B cell (primary cell): ENCODE measurements around the gene DAD1. TPM values are rescaled to one million over a fixed set of nuclear protein-coding genes. Genes with fewer than 3 reads are reported as not detected.

Experiments used
- ATAC-seq: fragments of 200-7000 bp; cut with Tn5 transposase; one replicate; pipeline ENCODE4 v1.10.0; 2021; ENCODE audit warnings: low read depth, mild to moderate bottlenecking, moderate number of reproducible peaks, moderate library complexity
- CTCF ChIA-PET: fragments of 350-600 bp; sonication (Branson Sonifier 250); formaldehyde crosslinking; loops from one replicate; lab custom pipeline; 2021; ENCODE audit warnings: antibody characterized with exemption, inconsistent platforms; lab: Charles Lee
- POLR2A ChIA-PET: fragments of 350-600 bp; sonication (Branson Sonifier 250); formaldehyde crosslinking; loops from one replicate; lab custom pipeline; 2021; ENCODE audit warnings: antibody characterized with exemption; lab: Charles Lee
- DNase-seq: peaks from one replicate; pipeline ENCODE4 v3.0.0; 2013
- H2AFZ ChIP-seq: 2 replicates; pipeline ENCODE4 v1.6.1; 2012; ENCODE audit warnings: mild to moderate bottlenecking, low read depth, low read length; ENCODE audit not compliant: insufficient read depth, poor library complexity, severe bottlenecking
- H3K27ac ChIP-seq, 2 donors: 1 replicate in 1 of 2; 2 replicates in 1 of 2; pipeline ENCODE4 v1.5.1; 2012 to 2013; ENCODE audit warnings: low read length in 2 of 2, mild to moderate bottlenecking in 2 of 2, moderate library complexity in 1 of 2
- H3K27me3 ChIP-seq, 4 experiments: fragments of 200-600 bp in 1 of 4; sonication (generic) in 1 of 4; replicated peaks in 1 of 4; 1 replicate in 2 of 4; 2 replicates in 2 of 4; pipeline versions ENCODE4 v1.6.1 to v1.7.0; 2013 to 2016; ENCODE audit warnings: low read length in 3 of 4, mild to moderate bottlenecking in 2 of 4, mixed read lengths in 1 of 4, moderate library complexity in 1 of 4; ENCODE audit not compliant: insufficient read depth in 4 of 4, control insufficient read depth in 3 of 4; ENCODE audit errors: control extremely low read depth in 1 of 4
- H3K36me3 ChIP-seq, 2 experiments: replicated peaks in 1 of 2; 1 replicate in 1 of 2; 2 replicates in 1 of 2; pipeline versions ENCODE4 v1.6.1 to v1.7.1; 2013; ENCODE audit warnings: low read length in 1 of 2; ENCODE audit not compliant: insufficient read depth in 2 of 2, control insufficient read depth in 1 of 2; ENCODE audit errors: control extremely low read depth in 1 of 2, extremely low read depth in 1 of 2
- H3K4me1 ChIP-seq, 2 donors: fragments of 200-600 bp in 1 of 2; sonication (generic) in 1 of 2; 1 replicate in 1 of 2; 2 replicates in 1 of 2; pipeline versions ENCODE4 v1.5.1 to v1.6.1; 2013 to 2017; ENCODE audit warnings: low read length in 2 of 2; ENCODE audit not compliant: control insufficient read depth in 2 of 2, insufficient read depth in 2 of 2
- H3K4me2 ChIP-seq: replicated peaks from 2 replicates; pipeline ENCODE3; 2012; ENCODE audit warnings: mild to moderate bottlenecking, low read depth, low read length; ENCODE audit not compliant: poor library complexity, severe bottlenecking
- H3K4me3 ChIP-seq, 5 experiments: fragments of 200-600 bp in 1 of 5; sonication (generic) in 1 of 5; 1 replicate in 3 of 5; 2 replicates in 2 of 5; pipeline versions ENCODE4 v1.5.1 to v1.7.0; 2011 to 2016; ENCODE audit warnings: low read length in 4 of 5, mild to moderate bottlenecking in 4 of 5, low read depth in 2 of 5, control low read depth in 1 of 5, moderate library complexity in 1 of 5; ENCODE audit not compliant: insufficient read depth in 1 of 5; ENCODE audit errors: control extremely low read depth in 1 of 5, extremely low read depth in 1 of 5
- H3K79me2 ChIP-seq: fragments of 200-600 bp; sonication (generic); one replicate; pipeline ENCODE4 v1.6.0; 2016; ENCODE audit warnings: low read length; ENCODE audit not compliant: control insufficient read depth, insufficient read depth
- H3K9ac ChIP-seq: fragments of 200-600 bp; sonication (generic); 2 replicates; pipeline ENCODE4 v1.6.1; 2017; ENCODE audit warnings: mild to moderate bottlenecking, low read length, moderate library complexity
- H3K9me3 ChIP-seq, 3 donors: one replicate each; pipeline versions ENCODE4 v1.6.1 to v1.7.1; 2013; ENCODE audit warnings: low read length in 2 of 3; ENCODE audit not compliant: control insufficient read depth in 2 of 3, insufficient read depth in 1 of 3; ENCODE audit errors: control extremely low read depth in 1 of 3
- H4K20me1 ChIP-seq: 2 replicates; pipeline ENCODE4 v1.6.0; 2012; ENCODE audit warnings: mild to moderate bottlenecking, low read length; ENCODE audit not compliant: insufficient read depth, control insufficient read depth, poor library complexity, severe bottlenecking
- H3K27ac Mint-ChIP-seq: one replicate; pipeline ENCODE4 v1.8.0; 2021; ENCODE audit warnings: mixed read lengths
- H3K27me3 Mint-ChIP-seq: one replicate; pipeline ENCODE4 v1.8.0; 2021; ENCODE audit warnings: mixed read lengths
- H3K4me1 Mint-ChIP-seq: one replicate; pipeline ENCODE4 v1.8.0; 2021; ENCODE audit warnings: mixed read lengths
- H3K4me3 Mint-ChIP-seq: one replicate; pipeline ENCODE4 v1.8.0; 2021; ENCODE audit warnings: mixed read lengths
- H3K9me3 Mint-ChIP-seq: one replicate; pipeline ENCODE4 v1.8.0; 2022; ENCODE audit warnings: mixed read lengths; ENCODE audit not compliant: insufficient read depth
- CTCF ChIP-seq: fragments of 200-600 bp; IDR thresholded peaks from one replicate; pipeline ENCODE4 v1.8.0; 2022; ENCODE audit warnings: antibody characterized with exemption, mild to moderate bottlenecking
- EZH2 ChIP-seq: IDR thresholded peaks from 2 replicates; pipeline ENCODE4 v1.6.1; 2012; ENCODE audit warnings: borderline replicate concordance, low read depth, mild to moderate bottlenecking, moderate library complexity, low read length; ENCODE audit not compliant: insufficient read depth, poor library complexity, severe bottlenecking
- WGBS: methylation state at CpG from one replicate; pipeline ENCODE4 v1.1.5; 2013; ENCODE audit warnings: missing lambda C conversion rate; ENCODE audit not compliant: insufficient coverage; 5-methylcytosine and 5-hydroxymethylcytosine counted together
- intact Hi-C: fragments of 100-400 bp; cut with micrococcal nuclease; formaldehyde crosslinking; loops from one replicate; pipeline ENCODE4 v1.10.0; 2022
- polyA plus RNA-seq: library from polyadenylated mRNA; depleted of rRNA; stranded (reverse); fragments of >200 nt; gene quantifications from 2 replicates; pipeline ENCODE4 v1.2.3, GENCODE V29; 2012
- total RNA-seq, 2 donors: library from RNA; stranded (reverse); fragments of 120-200 nt in 1 of 2; gene quantifications; 1 replicate in 1 of 2; 2 replicates in 1 of 2; pipeline versions ENCODE4 v1.2.3 to v1.2.4, GENCODE V29; 2013 to 2022

DAD1 gene
- total and polyA plus RNA-seq, 2 donors (not counting 1 experiment from before 2014, with no cell fraction given): 77.4 to 114 TPM

- ChIA-PET POLR2A (interaction anchor here (1.1 kb wide), 1 partner anchor 21 kb away, joined by 4 read pairs; no protein-coding TSS in a partner anchor), CTCF (interaction anchor here (1.3 to 4.8 kb wide), 5 partner anchors 8 to 34 kb away, joined by 6 to 37 read pairs (median 7); no protein-coding TSS in a partner anchor)
- ATAC-seq: no peak
- Histone ChIP-seq H3K9me3 (no peaks in the 10 kb centered on the region), H3K36me3 (no peaks in the 10 kb centered on the region), H3K4me2 (no peak overlapping the region), H3K27ac (no peak overlapping the region), H3K79me2 (peaks cover 47% of the 10 kb centered on the region), H3K4me1 (peaks cover 43 to 53% of the 10 kb centered on the region in 2 donors), H4K20me1 (no peaks in the 10 kb centered on the region), H3K27me3 (no peaks in the 10 kb centered on the region), H2AFZ (no peak overlapping the region), H3K9ac (no peak overlapping the region), H3K4me3 (no peak overlapping the region)
- DNase-seq: no peak
- Mint-ChIP-seq H3K4me3 (no peak overlapping the region), H3K9me3 (no peaks in the 10 kb centered on the region), H3K27me3 (no peaks in the 10 kb centered on the region), H3K27ac (no peak overlapping the region), H3K4me1 (peaks cover 86% of the 10 kb centered on the region)
- intact Hi-C loops: no loop called here
- TF ChIP-seq EZH2 (no peak), CTCF (no peak)
Measured at GRCh38 chr14:22535916-22536315, 53.1 kb downstream of the DAD1 start.

- Histone ChIP-seq H3K9me3 (no peaks in the 10 kb centered on the region), H3K27me3 (no peaks in the 10 kb centered on the region), H2AFZ (no peak overlapping the region), H4K20me1 (no peaks in the 10 kb centered on the region), H3K36me3 (no peaks in the 10 kb centered on the region), H3K4me1 (peaks cover 48 to 59% of the 10 kb centered on the region in 2 donors), H3K27ac (no peak overlapping the region), H3K9ac (no peak overlapping the region), H3K4me2 (peak overlapping the region; percentile 7), H3K4me3 (no peak overlapping the region), H3K79me2 (peaks cover 43% of the 10 kb centered on the region)
- no peak for DNase-seq
- no CpG with 5 or more reads among the region's 1 CpG for WGBS
- CTCF ChIA-PET: interaction anchor here (1.0 to 9.5 kb wide), 5 partner anchors 13 to 38 kb away, joined by 3 to 72 read pairs (median 3); no protein-coding TSS in a partner anchor
- H3K27ac Mint-ChIP-seq: peak overlapping the region; percentile 73
- TF ChIP-seq EZH2: no peak
- no peak for TF ChIP-seq CTCF
- peak overlapping the region; percentile 1 for H3K4me3 Mint-ChIP-seq
- POLR2A ChIA-PET: interaction anchor here (0.6 kb wide), 1 partner anchor 21 kb away, joined by 3 read pairs; no protein-coding TSS in a partner anchor
- intact Hi-C loops: no loop called here
- H3K9me3 Mint-ChIP-seq: no peaks in the 10 kb centered on the region
- H3K27me3 Mint-ChIP-seq: no peaks in the 10 kb centered on the region
- no peak for ATAC-seq
- H3K4me1 Mint-ChIP-seq: peaks cover 89% of the 10 kb centered on the region
Measured at GRCh38 chr14:22535126-22535525, 53.9 kb downstream of the DAD1 start.
